Panc1 (cell line): ENCODE results near the gene RGS13.

ENCODE experiments used
- CTCF ChIP-seq: fragments of 450-650 bp; IDR thresholded peaks from 2 replicates; pipeline ENCODE4 v1.5.1; 2017; ENCODE audit warnings: mild to moderate bottlenecking
- POLR2AphosphoS5 ChIP-seq: IDR thresholded peaks from 2 replicates; pipeline ENCODE4 v1.6.1; 2012; ENCODE audit warnings: mild to moderate bottlenecking, low read depth, low read length, moderate library complexity
- REST ChIP-seq, 2 experiments: IDR thresholded peaks; 2 replicates each; pipeline ENCODE4 v1.6.1; 2011 to 2012; ENCODE audit warnings: low read depth in 2 of 2, control low read depth in 1 of 2, low read length in 1 of 2, mild to moderate bottlenecking in 1 of 2, moderate library complexity in 1 of 2; ENCODE audit not compliant: insufficient read depth in 1 of 2

- no peak for TF ChIP-seq CTCF
- no peak for TF ChIP-seq REST (IDR thresholded peaks at IDR 0.05; ENCODE audit: insufficient read depth in 1 of 2, low read depth in 2 of 2, low read length in 1 of 2)
- no peak for TF ChIP-seq POLR2AphosphoS5
Measured at GRCh38 chr1:192608671-192609070, 27.3 kb upstream of the RGS13 start.
